Sigmoid colon (tissue), 3 donors: ENCODE data around the gene TNNT1.

ENCODE experiments used
- POLR2A ChIP-seq, 2 donors: fragments of 450-650 bp; IDR thresholded peaks; one replicate each; pipeline ENCODE4 v1.6.1; 2016; ENCODE audit warnings: antibody characterized with exemption in 2 of 2, mild to moderate bottlenecking in 2 of 2, moderate library complexity in 2 of 2
- TF ChIP-seq, protein P1 (sequence below), 4 experiments: fragments of 450-650 bp in 3 of 4; fragments of 200-600 bp in 1 of 4; IDR thresholded peaks; one replicate each; pipeline ENCODE4 v1.5.1; 2016 to 2019; ENCODE audit warnings: antibody characterized with exemption in 4 of 4, mild to moderate bottlenecking in 3 of 4, moderate library complexity in 2 of 4

DNA sequence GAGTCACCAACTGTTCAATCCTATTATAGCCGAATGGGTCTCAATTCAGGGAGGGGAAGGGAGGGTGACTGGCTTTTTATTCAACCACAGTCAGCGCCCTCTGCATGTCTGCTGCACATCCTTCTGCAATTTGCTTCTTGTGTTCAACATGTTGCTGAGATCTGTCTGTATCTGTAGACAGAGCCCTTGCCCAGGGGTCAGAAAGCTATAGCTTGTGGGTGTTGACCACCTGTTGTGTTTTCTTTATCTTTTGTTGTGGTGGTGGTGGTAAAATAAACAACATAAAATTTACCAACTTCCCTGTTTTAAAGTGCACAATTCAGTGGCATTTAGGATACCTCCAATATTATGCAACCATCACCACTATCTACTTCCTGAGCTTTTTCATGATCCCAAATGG is 43.8 kb downstream of the TNNT1 start:
- no peak for TF ChIP-seq POLR2A (IDR thresholded peaks at IDR 0.05)
- TF ChIP-seq, protein P1, sequence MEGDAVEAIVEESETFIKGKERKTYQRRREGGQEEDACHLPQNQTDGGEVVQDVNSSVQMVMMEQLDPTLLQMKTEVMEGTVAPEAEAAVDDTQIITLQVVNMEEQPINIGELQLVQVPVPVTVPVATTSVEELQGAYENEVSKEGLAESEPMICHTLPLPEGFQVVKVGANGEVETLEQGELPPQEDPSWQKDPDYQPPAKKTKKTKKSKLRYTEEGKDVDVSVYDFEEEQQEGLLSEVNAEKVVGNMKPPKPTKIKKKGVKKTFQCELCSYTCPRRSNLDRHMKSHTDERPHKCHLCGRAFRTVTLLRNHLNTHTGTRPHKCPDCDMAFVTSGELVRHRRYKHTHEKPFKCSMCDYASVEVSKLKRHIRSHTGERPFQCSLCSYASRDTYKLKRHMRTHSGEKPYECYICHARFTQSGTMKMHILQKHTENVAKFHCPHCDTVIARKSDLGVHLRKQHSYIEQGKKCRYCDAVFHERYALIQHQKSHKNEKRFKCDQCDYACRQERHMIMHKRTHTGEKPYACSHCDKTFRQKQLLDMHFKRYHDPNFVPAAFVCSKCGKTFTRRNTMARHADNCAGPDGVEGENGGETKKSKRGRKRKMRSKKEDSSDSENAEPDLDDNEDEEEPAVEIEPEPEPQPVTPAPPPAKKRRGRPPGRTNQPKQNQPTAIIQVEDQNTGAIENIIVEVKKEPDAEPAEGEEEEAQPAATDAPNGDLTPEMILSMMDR (IDR thresholded peaks at IDR 0.05): no peak
